ENCODE results near the gene SUPT20HL1. TPM values are rescaled to one million over a fixed set of nuclear protein-coding genes. Genes with fewer than 3 reads are reported as not detected.

Gene SUPT20HL1
- total RNA-seq, 1 donor from 2014 or later = not detected

GRCh38 chrX:24335871-24336270, 24.6 kb upstream of the SUPT20HL1 start:
- Histone ChIP-seq H3K27me3 (ENCODE audit: low read depth) (no peaks in the 10 kb centered on the region), H3K4me3 (no peak overlapping the region), H3K27ac (no peak overlapping the region), H3K36me3 (no peaks in the 10 kb centered on the region), H3K9me3 (no peaks in the 10 kb centered on the region), H3K4me1 (no peaks in the 10 kb centered on the region)
- intact Hi-C loops (cut with DNase I) = no loop called here
- DNase-seq (no peak), ATAC-seq (no peak)
- TF ChIP-seq CTCF (IDR thresholded peaks at IDR 0.05) = no peak

- intact Hi-C loops (cut with DNase I) = no loop called here
- TF ChIP-seq CTCF (IDR thresholded peaks at IDR 0.05) = no peak
- ATAC-seq (no peak), DNase-seq (no peak)
- Histone ChIP-seq H3K9me3 (no peaks in the 10 kb centered on the region), H3K4me1 (no peaks in the 10 kb centered on the region), H3K4me3 (no peak overlapping the region), H3K36me3 (no peaks in the 10 kb centered on the region), H3K27me3 (ENCODE audit: low read depth) (no peaks in the 10 kb centered on the region), H3K27ac (no peak overlapping the region)
Observed at GRCh38 chrX:24339911-24340310, 20.5 kb upstream of the SUPT20HL1 start.

- intact Hi-C loops (cut with DNase I) = no loop called here
- H3K27me3 ChIP-seq (ENCODE audit: low read depth) = no peaks in the 10 kb centered on the region
- H3K4me3 ChIP-seq = no peak overlapping the region
- ATAC-seq = no peak
- H3K9me3 ChIP-seq = no peaks in the 10 kb centered on the region
- no peak for TF ChIP-seq CTCF (IDR thresholded peaks at IDR 0.05)
- no peak for DNase-seq
- H3K4me1 ChIP-seq = no peaks in the 10 kb centered on the region
- H3K36me3 ChIP-seq = no peaks in the 10 kb centered on the region
- H3K27ac ChIP-seq = no peak overlapping the region
Observed at GRCh38 chrX:24340501-24340900, 19.9 kb upstream of the SUPT20HL1 start.

GRCh38 chrX:24341795-24342194, 18.6 kb upstream of the SUPT20HL1 start:
- DNase-seq (no peak), ATAC-seq (no peak)
- H3K36me3 ChIP-seq = no peaks in the 10 kb centered on the region
- no peak for TF ChIP-seq CTCF (IDR thresholded peaks at IDR 0.05)
- H3K9me3 ChIP-seq = no peaks in the 10 kb centered on the region
- H3K27me3 ChIP-seq (ENCODE audit: low read depth) = no peaks in the 10 kb centered on the region
- no peak overlapping the region for H3K27ac ChIP-seq
- H3K4me1 ChIP-seq = no peaks in the 10 kb centered on the region
- H3K4me3 ChIP-seq = no peak overlapping the region
- intact Hi-C loops (cut with DNase I) = no loop called here

GRCh38 chrX:24343719-24344118, 16.7 kb upstream of the SUPT20HL1 start:
- no peaks in the 10 kb centered on the region for H3K4me1 ChIP-seq
- H3K36me3 ChIP-seq = no peaks in the 10 kb centered on the region
- DNase-seq (no peak), ATAC-seq (no peak)
- H3K27me3 ChIP-seq (ENCODE audit: low read depth) = no peaks in the 10 kb centered on the region
- no peaks in the 10 kb centered on the region for H3K9me3 ChIP-seq
- H3K27ac ChIP-seq = no peak overlapping the region
- H3K4me3 ChIP-seq = no peak overlapping the region
- no peak for TF ChIP-seq CTCF (IDR thresholded peaks at IDR 0.05)
- intact Hi-C loops (cut with DNase I) = no loop called here

GRCh38 chrX:24347881-24348280, 12.6 kb upstream of the SUPT20HL1 start:
- DNase-seq (no peak), ATAC-seq (no peak)
- no peak for TF ChIP-seq CTCF (IDR thresholded peaks at IDR 0.05)

More at GRCh38 chrX:24347881-24348280, 12.6 kb upstream of the SUPT20HL1 start:
- intact Hi-C loops (cut with DNase I) = no loop called here
- Histone ChIP-seq H3K9me3 (no peaks in the 10 kb centered on the region), H3K4me3 (no peak overlapping the region), H3K27ac (no peak overlapping the region), H3K4me1 (no peaks in the 10 kb centered on the region), H3K27me3 (ENCODE audit: low read depth) (no peaks in the 10 kb centered on the region), H3K36me3 (no peaks in the 10 kb centered on the region)
